PC-9 (cell line): ENCODE results near the gene UAP1L1. TPM values are rescaled to one million over a fixed set of nuclear protein-coding genes. Genes with fewer than 3 reads are reported as not detected.

Experiments
- BruUV-seq: library from RNA; stranded (reverse); fragments of 400-500 nt; replicated peaks from 2 replicates; lab custom pipeline; 2021; lab: Mats Ljungman, UMichigan
- CTCF ChIA-PET: fragments of 300-600 bp; sonication (Branson Sonifier 250); formaldehyde crosslinking; loops from one replicate; lab custom pipeline; 2022; ENCODE audit warnings: antibody characterized with exemption; lab: Charles Lee
- POLR2A ChIA-PET: fragments of 300-600 bp; sonication (Branson Sonifier 250); formaldehyde crosslinking; loops from one replicate; lab custom pipeline; 2022; ENCODE audit warnings: antibody characterized with exemption; ENCODE audit not compliant: unreplicated experiment; lab: Charles Lee
- DNase-seq, 2 experiments: peaks; one replicate each; pipeline versions ENCODE4 v3.0.0 to v3.0.0-alpha.2; 2015 to 2022; ENCODE audit warnings: mixed read lengths in 1 of 2
- H2AFZ ChIP-seq: fragments of 200-600 bp; sonication (generic); 2 replicates; pipeline ENCODE4 v1.8.1; 2017; ENCODE audit warnings: antibody characterized with exemption
- H3F3A ChIP-seq: fragments of 200-600 bp; sonication (generic); 2 replicates; pipeline ENCODE4 v1.8.1; 2017; ENCODE audit warnings: antibody characterized with exemption, mild to moderate bottlenecking, low read depth; ENCODE audit not compliant: insufficient read depth
- H3K27ac ChIP-seq: fragments of 200-600 bp; sonication (generic); 2 replicates; pipeline ENCODE4 v1.6.1; 2016; ENCODE audit warnings: mixed run types
- H3K27me3 ChIP-seq: fragments of 200-600 bp; sonication (generic); 2 replicates; pipeline ENCODE4 v1.6.1; 2016; ENCODE audit warnings: low read depth, mixed run types; ENCODE audit not compliant: insufficient read depth
- H3K36me3 ChIP-seq: fragments of 200-600 bp; sonication (generic); 2 replicates; pipeline ENCODE4 v1.6.1; 2016; ENCODE audit warnings: low read depth, mixed run types
- H3K4me1 ChIP-seq: fragments of 200-600 bp; sonication (generic); replicated peaks from 2 replicates; pipeline ENCODE4 v1.6.1; 2016; ENCODE audit warnings: mixed run types; ENCODE audit not compliant: insufficient read depth
- H3K4me2 ChIP-seq: fragments of 200-600 bp; sonication (generic); 2 replicates; pipeline ENCODE4 v1.6.1; 2017; ENCODE audit warnings: mixed run types
- H3K4me3 ChIP-seq: fragments of 200-600 bp; sonication (generic); 2 replicates; pipeline ENCODE4 v1.6.1; 2016; ENCODE audit warnings: mixed run types
- H3K79me2 ChIP-seq: fragments of 200-600 bp; sonication (generic); 2 replicates; pipeline ENCODE4 v1.6.1; 2017; ENCODE audit warnings: low read depth, mixed run types
- H3K9me2 ChIP-seq: fragments of 200-600 bp; sonication (generic); 2 replicates; pipeline ENCODE4 v1.8.1; 2017; ENCODE audit warnings: mild to moderate bottlenecking; ENCODE audit not compliant: insufficient read depth
- H3K9me3 ChIP-seq: fragments of 200-600 bp; sonication (generic); 2 replicates; pipeline ENCODE4 v1.8.1; 2016; ENCODE audit warnings: low read depth; ENCODE audit not compliant: insufficient read depth
- H4K20me1 ChIP-seq: fragments of 200-600 bp; sonication (generic); 2 replicates; pipeline ENCODE4 v1.8.1; 2017; ENCODE audit not compliant: insufficient read depth
- EZH2 ChIP-seq: fragments of 200-600 bp; sonication (generic); IDR thresholded peaks from 2 replicates; pipeline ENCODE4 v1.8.0; 2017; ENCODE audit warnings: antibody characterized with exemption, low read depth
- intact Hi-C: fragments of 100-400 bp; cut with micrococcal nuclease; formaldehyde crosslinking; loops from one replicate; pipeline ENCODE4 v1.10.0; 2022; ENCODE audit not compliant: unreplicated experiment
- total RNA-seq: library from RNA; stranded (reverse); gene quantifications from 2 replicates; pipeline ENCODE4 v1.2.3, GENCODE V29; 2021
- TF ChIP-seq, protein P1 (sequence below): fragments of 200-600 bp; sonication (generic); conservative IDR thresholded peaks from 2 replicates; pipeline ENCODE4 v1.6.1; 2017; ENCODE audit warnings: mixed run types, antibody characterized with exemption, mild to moderate bottlenecking, moderate library complexity

Gene UAP1L1
- total RNA-seq, 1 experiment from 2014 or later = 9.9 TPM

DNA sequence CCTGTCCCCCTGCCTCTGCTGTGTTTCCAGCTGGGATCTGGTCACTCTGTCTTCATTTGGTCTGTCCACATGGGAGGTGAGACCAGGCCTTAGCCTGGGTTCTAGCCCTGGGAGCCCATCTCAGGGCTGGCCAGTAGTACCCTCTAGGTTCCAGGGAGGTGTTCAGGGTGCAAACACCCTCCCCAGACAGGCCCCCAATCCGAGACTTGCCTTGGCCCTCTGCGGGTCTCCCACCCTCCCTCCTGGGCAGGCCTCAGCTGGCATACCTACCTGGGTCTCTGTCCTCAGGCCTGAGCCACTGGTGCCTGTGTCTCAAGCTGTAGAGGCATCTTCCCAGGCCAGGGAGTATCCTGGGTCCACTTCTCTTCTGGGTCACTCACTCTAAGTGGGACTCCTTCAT lies 6.0 kb upstream of the UAP1L1 start:
- Histone ChIP-seq H3K36me3 (no peaks in the 10 kb centered on the region), H3K79me2 (peaks cover 18% of the 10 kb centered on the region; the same call in 1 of the 2 replicates), H3K9me2 (no peaks in the 10 kb centered on the region), H3K9me3 (no peaks in the 10 kb centered on the region), H3K4me2 (peak overlapping the region; percentile 90), H3K4me1 (peaks cover 25% of the 10 kb centered on the region), H3F3A (peaks cover 26% of the 10 kb centered on the region), H3K4me3 (peak overlapping the region; percentile 67; the same call in 1 of the 2 replicates), H4K20me1 (peaks cover 10% of the 10 kb centered on the region; the same call in 1 of the 2 replicates), H3K27me3 (no peaks in the 10 kb centered on the region), H2AFZ (no peak overlapping the region), H3K27ac (no peak overlapping the region)
- no peak for TF ChIP-seq EZH2
- TF ChIP-seq, protein P1, sequence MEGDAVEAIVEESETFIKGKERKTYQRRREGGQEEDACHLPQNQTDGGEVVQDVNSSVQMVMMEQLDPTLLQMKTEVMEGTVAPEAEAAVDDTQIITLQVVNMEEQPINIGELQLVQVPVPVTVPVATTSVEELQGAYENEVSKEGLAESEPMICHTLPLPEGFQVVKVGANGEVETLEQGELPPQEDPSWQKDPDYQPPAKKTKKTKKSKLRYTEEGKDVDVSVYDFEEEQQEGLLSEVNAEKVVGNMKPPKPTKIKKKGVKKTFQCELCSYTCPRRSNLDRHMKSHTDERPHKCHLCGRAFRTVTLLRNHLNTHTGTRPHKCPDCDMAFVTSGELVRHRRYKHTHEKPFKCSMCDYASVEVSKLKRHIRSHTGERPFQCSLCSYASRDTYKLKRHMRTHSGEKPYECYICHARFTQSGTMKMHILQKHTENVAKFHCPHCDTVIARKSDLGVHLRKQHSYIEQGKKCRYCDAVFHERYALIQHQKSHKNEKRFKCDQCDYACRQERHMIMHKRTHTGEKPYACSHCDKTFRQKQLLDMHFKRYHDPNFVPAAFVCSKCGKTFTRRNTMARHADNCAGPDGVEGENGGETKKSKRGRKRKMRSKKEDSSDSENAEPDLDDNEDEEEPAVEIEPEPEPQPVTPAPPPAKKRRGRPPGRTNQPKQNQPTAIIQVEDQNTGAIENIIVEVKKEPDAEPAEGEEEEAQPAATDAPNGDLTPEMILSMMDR = no peak
- ChIA-PET CTCF (interaction anchor here (0.5 to 2.0 kb wide), 3 partner anchors 24 to 165 kb away, joined by 5 to 7 read pairs (median 7); no protein-coding TSS in a partner anchor), POLR2A (interaction anchor here (0.6 to 1.1 kb wide), 4 partner anchors 12 to 170 kb away, joined by 4 to 15 read pairs (median 6); partner anchors contain the start of genes CLIC3, MAN1B1 and TUBB4B)
- peak in 1 of 2 experiments; percentile 32 for DNase-seq
- no TSS peak for BruUV-seq
- intact Hi-C loops = no loop called here

- Histone ChIP-seq H2AFZ (no peak overlapping the region), H3K79me2 (0 out of 2 replicates have a peak, but pooled peaks cover 6% of the 10 kb centered on the region), H3K27ac (no peak overlapping the region), H3K4me1 (peaks cover 13% of the 10 kb centered on the region), H3F3A (peaks cover 25% of the 10 kb centered on the region), H3K9me3 (no peaks in the 10 kb centered on the region), H3K27me3 (no peaks in the 10 kb centered on the region), H3K4me2 (no peak overlapping the region), H4K20me1 (0 out of 2 replicates have a peak, but pooled peaks cover 4% of the 10 kb centered on the region), H3K4me3 (no peak overlapping the region), H3K36me3 (no peaks in the 10 kb centered on the region), H3K9me2 (no peaks in the 10 kb centered on the region)
- intact Hi-C loops = no loop called here
- no TSS peak for BruUV-seq
- CTCF ChIA-PET = no interaction called here
- POLR2A ChIA-PET = no interaction called here
- DNase-seq = peak in 1 of 2 experiments; percentile 22
- TF ChIP-seq, protein P1 = no peak
- TF ChIP-seq EZH2 = no peak
These were observed 3.3 kb upstream of the UAP1L1 start for GRCh38 chr9:137073992-137074399.

- Histone ChIP-seq H3K27me3 (no peaks in the 10 kb centered on the region), H3K4me2 (no peak overlapping the region), H3K36me3 (no peaks in the 10 kb centered on the region), H3K27ac (no peak overlapping the region), H2AFZ (no peak overlapping the region), H3K9me2 (no peaks in the 10 kb centered on the region), H3K9me3 (no peaks in the 10 kb centered on the region), H3F3A (peaks cover 25% of the 10 kb centered on the region), H3K4me3 (no peak overlapping the region), H3K4me1 (peaks cover 6% of the 10 kb centered on the region), H4K20me1 (no peaks in the 10 kb centered on the region), H3K79me2 (no peaks in the 10 kb centered on the region)
- TF ChIP-seq, protein P1 = no peak
- TF ChIP-seq EZH2 = no peak
- CTCF ChIA-PET = no interaction called here
- peak in 1 of 2 experiments; percentile 17 for DNase-seq
- intact Hi-C loops = no loop called here
- POLR2A ChIA-PET = no interaction called here
- no TSS peak for BruUV-seq
These were observed 2.6 kb upstream of the UAP1L1 start for GRCh38 chr9:137074657-137075274.
